HG03342 (cell line): ENCODE results near the gene PLEKHG3.
"Not testable (repeated sequence)": the region's sequence is repeated elsewhere in the genome, so short reads cannot be mapped to it uniquely, and the experiment has no call there.

Experiments
- ATAC-seq: cut with Tn5 transposase; IDR thresholded peaks from one replicate; pipeline ENCODE4 v1.9.1; 2021; ENCODE audit warnings: mild to moderate bottlenecking, moderate library complexity; ENCODE audit not compliant: unreplicated experiment

The PLEKHG3 gene

DNA sequence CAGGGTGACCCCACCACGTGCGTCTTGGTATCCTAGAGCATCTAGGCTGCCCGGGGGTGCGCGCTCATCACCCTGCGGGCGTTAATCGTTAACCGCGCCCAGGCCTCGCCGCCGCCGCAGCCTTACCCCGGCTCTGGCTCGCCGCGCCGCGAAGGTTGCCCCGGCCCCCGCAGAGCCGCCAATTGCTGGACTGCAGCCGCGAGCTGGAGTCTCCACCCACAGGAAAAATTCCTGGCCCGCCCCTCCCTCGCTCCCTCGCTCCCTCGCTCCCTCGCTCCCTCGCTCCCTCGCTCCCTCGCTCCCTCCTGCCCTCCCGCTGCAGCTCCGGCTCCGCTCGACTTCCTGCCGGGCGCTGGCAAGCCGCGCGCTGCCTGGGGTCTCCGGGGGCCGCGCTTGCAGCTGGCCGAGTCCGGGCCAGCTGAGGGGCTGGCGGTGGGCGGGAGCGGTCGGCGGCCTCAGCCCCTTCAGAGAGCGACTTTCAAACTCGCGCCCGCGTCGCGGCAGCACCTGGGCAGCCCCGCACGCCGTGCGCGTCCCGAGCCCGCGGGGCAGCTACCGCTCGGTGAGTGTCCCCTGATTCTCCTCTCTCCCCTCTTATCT, at the start of gene PLEKHG3:
TSS of gene PLEKHG3 (plus strand) at position 282 of the 600 bp plus-strand sequence. CDS start 23,208 bp downstream, outside the sequence.
- ATAC-seq: no peak

- no peak for ATAC-seq
Observed at GRCh38 chr14:64654901-64655300, 49.3 kb upstream of the PLEKHG3 start.

GRCh38 chr14:64656986-64657385, 47.2 kb upstream of the PLEKHG3 start:
- no peak for ATAC-seq

DNA sequence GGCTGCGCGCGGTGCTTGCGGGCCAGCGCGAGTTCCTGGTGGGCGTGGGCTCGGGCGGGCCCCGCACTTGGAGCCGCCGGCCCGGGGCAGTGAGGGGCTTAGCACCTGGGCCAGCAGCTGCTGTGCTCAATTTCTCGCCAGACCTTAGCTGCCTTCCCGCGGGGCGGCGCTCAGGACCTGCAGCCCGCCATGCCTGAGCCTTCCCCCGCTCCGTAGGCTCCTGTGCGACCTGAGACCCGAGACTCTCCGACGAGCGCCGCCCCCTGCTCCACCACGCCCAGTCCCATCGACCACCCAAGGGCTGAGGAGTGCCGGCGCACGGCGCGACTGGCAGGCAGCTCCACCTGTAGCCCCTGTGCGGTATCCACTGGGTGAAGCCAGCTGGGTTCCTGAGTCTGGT, 46.0 kb upstream of the PLEKHG3 start:
- ATAC-seq: no peak

DNA sequence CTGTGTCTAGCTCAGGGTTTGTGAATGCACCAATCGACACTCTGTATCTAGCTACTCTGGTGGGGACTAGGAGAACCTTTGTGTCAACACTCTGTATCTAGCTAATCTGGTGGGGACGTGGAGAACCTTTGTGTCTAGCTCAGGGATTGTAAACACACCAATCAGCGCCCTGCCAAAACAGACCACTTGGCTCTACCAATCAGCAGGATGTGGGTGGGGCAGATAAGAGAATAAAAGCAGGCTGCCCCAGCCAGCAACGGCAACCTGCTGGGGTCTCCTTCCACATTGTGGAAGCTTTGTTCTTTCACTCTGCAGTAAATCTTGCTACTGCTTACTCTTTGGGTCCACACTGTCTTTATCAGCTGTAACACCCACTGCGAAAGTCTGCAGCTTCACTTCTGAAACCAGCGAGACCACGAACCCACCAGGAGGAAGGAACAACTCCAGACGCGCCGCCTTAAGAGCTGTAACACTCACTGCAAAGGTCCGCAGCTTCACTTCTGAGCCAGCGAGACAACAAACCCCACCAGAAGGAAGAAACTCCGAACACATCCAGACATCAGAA, 45.4 kb upstream of the PLEKHG3 start:
- not testable (repeated sequence) for ATAC-seq

- no peak for ATAC-seq
Observed at GRCh38 chr14:64659366-64659765, 44.9 kb upstream of the PLEKHG3 start.

- no peak for ATAC-seq
Observed at GRCh38 chr14:64663174-64663573, 41.0 kb upstream of the PLEKHG3 start.

- ATAC-seq: no peak
Observed at GRCh38 chr14:64671591-64671990, 32.6 kb upstream of the PLEKHG3 start.

DNA sequence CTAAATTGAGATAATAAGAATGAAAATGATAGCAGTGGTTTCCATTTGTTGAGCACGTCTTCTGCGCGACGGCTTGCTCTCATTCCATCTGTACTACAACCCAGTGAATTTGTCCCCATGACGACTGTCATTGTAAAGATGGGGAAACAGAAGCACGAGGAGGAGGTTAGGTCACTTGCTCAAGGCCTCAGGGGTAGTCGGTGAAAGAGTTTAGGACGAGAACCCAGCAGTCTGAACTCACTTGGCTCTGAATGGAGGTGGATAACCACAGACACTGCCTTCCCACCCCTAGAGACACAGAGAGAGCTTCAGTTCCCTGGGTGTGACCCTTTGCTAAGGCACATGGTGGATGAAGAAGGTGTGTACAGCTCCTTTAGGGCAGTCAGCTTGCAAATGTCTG, 30.9 kb upstream of the PLEKHG3 start:
- no peak for ATAC-seq

GRCh38 chr14:64673748-64674147, 30.5 kb upstream of the PLEKHG3 start:
- no peak for ATAC-seq

GRCh38 chr14:64674829-64675228, 29.4 kb upstream of the PLEKHG3 start:
- ATAC-seq: no peak

DNA sequence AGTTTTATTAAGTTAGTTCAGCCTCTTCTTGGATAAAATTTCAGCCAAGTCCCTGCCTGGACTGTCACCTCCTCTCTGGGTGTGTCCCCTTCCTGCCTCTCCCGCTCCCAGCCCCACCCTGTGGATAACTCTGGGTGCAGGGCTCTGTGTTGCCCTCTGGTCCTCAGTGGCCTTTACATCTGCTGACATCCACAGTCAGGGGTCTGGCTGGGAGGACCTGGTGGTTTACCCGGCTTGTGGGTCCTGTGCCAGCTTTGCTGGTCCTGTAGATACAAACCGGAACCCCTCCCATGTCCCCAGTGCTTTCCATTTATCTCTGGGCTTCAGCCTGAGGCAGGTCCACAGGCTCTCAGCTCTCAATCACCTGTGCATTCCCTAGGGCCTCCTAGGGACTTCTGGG, 28.9 kb upstream of the PLEKHG3 start:
- ATAC-seq: no peak

DNA sequence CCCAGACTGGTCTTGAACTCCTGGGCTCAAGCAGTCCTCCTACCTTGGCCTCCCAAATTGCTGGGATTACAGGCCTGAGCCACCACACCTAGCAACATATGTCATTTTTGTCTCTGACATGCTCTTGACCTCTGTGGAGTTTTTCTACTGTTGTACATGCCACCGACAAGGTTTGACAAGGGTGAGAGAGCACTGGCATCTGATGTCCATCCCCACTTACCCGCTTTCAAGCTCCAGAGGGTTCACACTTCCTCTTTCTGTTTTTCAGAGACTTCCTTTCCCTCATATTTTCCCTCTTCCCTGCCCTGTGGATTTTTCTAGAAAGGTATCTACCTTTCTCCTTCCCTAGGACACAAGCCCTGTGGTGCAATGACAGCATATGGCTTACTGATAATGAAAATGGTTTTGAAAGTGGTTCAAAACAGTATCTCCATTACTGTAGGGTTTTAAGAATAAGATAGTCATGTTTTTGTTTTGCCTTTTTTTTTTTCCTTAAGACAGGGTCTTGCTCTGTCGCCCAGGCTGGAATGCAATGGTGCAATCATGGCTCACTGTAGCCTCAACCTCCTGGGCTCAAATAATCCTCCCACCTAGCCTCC, 27.7 kb upstream of the PLEKHG3 start:
- no peak for ATAC-seq

DNA sequence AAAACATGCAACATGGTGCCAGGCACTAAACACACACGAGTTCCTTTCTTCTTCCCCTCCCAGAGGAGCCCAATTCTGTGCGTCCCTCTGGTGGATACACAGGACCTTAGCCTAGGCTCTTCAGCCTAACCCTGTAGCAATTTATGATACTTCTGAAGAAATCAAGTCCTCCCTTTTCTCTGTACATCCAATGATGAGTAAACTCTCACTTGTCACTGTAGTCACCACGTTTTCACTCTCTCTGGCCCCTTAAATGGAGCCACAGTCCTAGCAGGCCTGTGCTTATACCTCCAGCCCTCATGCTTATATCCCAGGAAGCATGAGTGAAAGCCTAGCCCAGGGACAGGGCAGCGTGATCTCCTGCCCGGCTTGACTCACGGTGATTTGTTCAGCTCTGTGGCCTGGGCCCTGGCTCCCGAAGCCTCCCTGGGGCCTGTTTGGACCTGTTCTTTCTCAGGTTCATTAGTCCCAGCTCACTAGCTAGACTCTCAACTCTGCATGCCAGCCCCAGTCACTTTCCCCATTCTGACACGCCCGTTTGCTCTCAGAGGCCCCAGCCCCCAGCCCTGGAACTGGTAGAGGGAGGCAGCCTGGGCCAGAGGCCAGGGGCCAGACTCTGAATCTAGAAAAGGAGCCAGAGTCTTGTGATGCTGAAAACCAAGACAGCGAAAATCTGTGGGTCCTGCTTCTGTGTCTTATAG, 24.1 kb upstream of the PLEKHG3 start:
- ATAC-seq: no peak

DNA sequence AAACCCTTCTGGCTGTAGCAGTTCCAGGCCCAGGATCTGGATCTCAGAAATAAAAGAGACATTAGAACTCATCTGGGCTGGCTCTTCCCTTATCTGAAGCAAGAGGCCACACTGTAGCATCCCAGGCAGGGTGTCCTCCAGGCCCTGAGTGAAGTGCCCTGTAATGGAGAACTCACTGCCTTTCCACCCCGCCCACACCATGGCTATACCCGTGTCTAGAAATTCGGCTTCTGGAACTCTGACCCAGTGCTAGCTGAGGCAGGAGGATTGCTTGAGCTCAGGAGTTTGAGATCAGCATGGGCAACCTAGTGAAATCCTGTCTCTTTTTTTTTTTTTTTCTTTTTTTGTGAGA, 23.5 kb upstream of the PLEKHG3 start:
- ATAC-seq: no peak

GRCh38 chr14:64681796-64682710, 22.2 kb upstream of the PLEKHG3 start:
- ATAC-seq: no peak

DNA sequence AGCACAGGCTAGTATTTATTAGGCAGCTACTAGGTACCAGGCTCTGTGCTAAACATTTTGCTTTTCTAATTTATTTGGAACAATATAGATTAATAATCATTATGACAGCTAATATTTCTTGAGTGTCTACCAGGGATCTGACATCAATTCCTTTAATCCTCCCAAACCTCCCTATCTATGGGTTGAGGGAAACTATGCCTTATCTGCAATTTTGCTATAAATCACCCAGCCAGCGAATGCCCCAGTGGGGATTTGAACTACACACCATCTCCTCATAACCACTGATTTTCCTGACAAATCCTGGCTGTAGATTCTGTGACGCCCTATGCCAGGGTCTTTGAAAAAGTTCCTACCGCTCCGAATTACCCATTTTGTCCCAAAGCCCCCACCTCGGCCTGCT, 21.4 kb upstream of the PLEKHG3 start:
- no peak for ATAC-seq

GRCh38 chr14:64683264-64683663, 21.0 kb upstream of the PLEKHG3 start:
- ATAC-seq: no peak

- no peak for ATAC-seq
Observed at GRCh38 chr14:64684091-64684490, 20.1 kb upstream of the PLEKHG3 start.

- no peak for ATAC-seq
Observed at GRCh38 chr14:64685371-64686281, 18.6 kb upstream of the PLEKHG3 start.
